ENCODE measurements around the gene HOXC4. TPM values are rescaled to one million over a fixed set of nuclear protein-coding genes. Genes with fewer than 3 reads are reported as not detected.

Gene HOXC4
- total RNA-seq, 1 donor: 3.3 TPM

- H3K27ac ChIP-seq (ENCODE audit: low read depth, low read length): peak overlapping the region; percentile 5
- peaks cover 19% of the 10 kb centered on the region for H3K4me1 ChIP-seq (ENCODE audit: insufficient read depth, low read length)
- peak; percentile 50 for DNase-seq (ENCODE audit: insufficient read length, low spot score, missing footprints)
- no peaks in the 10 kb centered on the region for H3K36me3 ChIP-seq (ENCODE audit: insufficient read depth, low read length)
- no peaks in the 10 kb centered on the region for H3K27me3 ChIP-seq (ENCODE audit: insufficient read depth, low read length)
- peak overlapping the region; percentile 60 for H3K4me2 ChIP-seq (ENCODE audit: insufficient read depth, low read length)
- H3K79me2 ChIP-seq (ENCODE audit: insufficient read depth, low read length): no peaks in the 10 kb centered on the region
- no peak for TF ChIP-seq CTCF (IDR thresholded peaks at IDR 0.05; ENCODE audit: extremely low read depth, low read depth, low read length)
- H4K20me1 ChIP-seq (ENCODE audit: insufficient read depth, low read length): no peaks in the 10 kb centered on the region
- no peak overlapping the region for H3K4me3 ChIP-seq (ENCODE audit: insufficient read depth, low read length)
- no peak overlapping the region for H2AFZ ChIP-seq (ENCODE audit: low read length)
- no peaks in the 10 kb centered on the region for H3K9me3 ChIP-seq (ENCODE audit: low read depth, low read length)
These were observed 14.9 kb downstream of the HOXC4 start for GRCh38 chr12:54068418-54069070.

GRCh38 chr12:54071942-54072341 is 18.3 kb downstream of the HOXC4 start:
- no peaks in the 10 kb centered on the region for H3K9me3 ChIP-seq (ENCODE audit: low read depth, low read length)
- H3K4me2 ChIP-seq (ENCODE audit: insufficient read depth, low read length): peak overlapping the region; percentile 45
- no peak for DNase-seq (ENCODE audit: insufficient read length, low spot score, missing footprints)
- peak overlapping the region; percentile 39 for H3K27ac ChIP-seq (ENCODE audit: low read depth, low read length)
- no peaks in the 10 kb centered on the region for H3K36me3 ChIP-seq (ENCODE audit: insufficient read depth, low read length)
- H3K27me3 ChIP-seq (ENCODE audit: insufficient read depth, low read length): no peaks in the 10 kb centered on the region
- no peaks in the 10 kb centered on the region for H3K79me2 ChIP-seq (ENCODE audit: insufficient read depth, low read length)
- no peaks in the 10 kb centered on the region for H4K20me1 ChIP-seq (ENCODE audit: insufficient read depth, low read length)
- no peak overlapping the region for H2AFZ ChIP-seq (ENCODE audit: low read length)
- peaks cover 19% of the 10 kb centered on the region for H3K4me1 ChIP-seq (ENCODE audit: insufficient read depth, low read length)
- no peak overlapping the region for H3K4me3 ChIP-seq (ENCODE audit: insufficient read depth, low read length)
- TF ChIP-seq CTCF (IDR thresholded peaks at IDR 0.05; ENCODE audit: extremely low read depth, low read depth, low read length): no peak

GRCh38 chr12:54074308-54074707 is 20.7 kb downstream of the HOXC4 start:
- no peaks in the 10 kb centered on the region for H3K27me3 ChIP-seq (ENCODE audit: insufficient read depth, low read length)
- TF ChIP-seq CTCF (IDR thresholded peaks at IDR 0.05; ENCODE audit: extremely low read depth, low read depth, low read length): no peak
- H3K4me1 ChIP-seq (ENCODE audit: insufficient read depth, low read length): peaks cover 8% of the 10 kb centered on the region
- DNase-seq (ENCODE audit: insufficient read length, low spot score, missing footprints): no peak
- no peaks in the 10 kb centered on the region for H3K9me3 ChIP-seq (ENCODE audit: low read depth, low read length)
- H3K27ac ChIP-seq (ENCODE audit: low read depth, low read length): no peak overlapping the region
- H3K79me2 ChIP-seq (ENCODE audit: insufficient read depth, low read length): no peaks in the 10 kb centered on the region
- H4K20me1 ChIP-seq (ENCODE audit: insufficient read depth, low read length): no peaks in the 10 kb centered on the region
- H3K36me3 ChIP-seq (ENCODE audit: insufficient read depth, low read length): no peaks in the 10 kb centered on the region
- no peak overlapping the region for H2AFZ ChIP-seq (ENCODE audit: low read length)
- no peak overlapping the region for H3K4me3 ChIP-seq (ENCODE audit: insufficient read depth, low read length)
- H3K4me2 ChIP-seq (ENCODE audit: insufficient read depth, low read length): no peak overlapping the region

- Histone ChIP-seq H3K79me2 (ENCODE audit: insufficient read depth, low read length) (no peaks in the 10 kb centered on the region), H3K9me3 (ENCODE audit: low read depth, low read length) (no peaks in the 10 kb centered on the region), H3K27me3 (ENCODE audit: insufficient read depth, low read length) (no peaks in the 10 kb centered on the region), H3K4me2 (ENCODE audit: insufficient read depth, low read length) (no peak overlapping the region), H3K27ac (ENCODE audit: low read depth, low read length) (no peak overlapping the region), H4K20me1 (ENCODE audit: insufficient read depth, low read length) (no peaks in the 10 kb centered on the region), H3K4me1 (ENCODE audit: insufficient read depth, low read length) (peaks cover 8% of the 10 kb centered on the region), H3K4me3 (ENCODE audit: insufficient read depth, low read length) (no peak overlapping the region), H2AFZ (ENCODE audit: low read length) (no peak overlapping the region), H3K36me3 (ENCODE audit: insufficient read depth, low read length) (no peaks in the 10 kb centered on the region)
- no peak for DNase-seq (ENCODE audit: insufficient read length, low spot score, missing footprints)
- TF ChIP-seq CTCF (IDR thresholded peaks at IDR 0.05; ENCODE audit: extremely low read depth, low read depth, low read length): no peak
These were observed 21.8 kb downstream of the HOXC4 start for GRCh38 chr12:54075409-54075808.

All from osteoblast (primary cell).